C4-2B (cell line): ENCODE data around the gene B3GNT5.

Experiments
- ZFX ChIP-seq: fragments of 450-650 bp; IDR thresholded peaks from 2 replicates; pipeline ENCODE4 v1.6.1; 2017
- TF ChIP-seq, protein P1 (sequence below): fragments of 450-650 bp; conservative IDR thresholded peaks from 2 replicates; pipeline ENCODE4 v1.5.1; 2017; ENCODE audit warnings: mild to moderate bottlenecking

DNA sequence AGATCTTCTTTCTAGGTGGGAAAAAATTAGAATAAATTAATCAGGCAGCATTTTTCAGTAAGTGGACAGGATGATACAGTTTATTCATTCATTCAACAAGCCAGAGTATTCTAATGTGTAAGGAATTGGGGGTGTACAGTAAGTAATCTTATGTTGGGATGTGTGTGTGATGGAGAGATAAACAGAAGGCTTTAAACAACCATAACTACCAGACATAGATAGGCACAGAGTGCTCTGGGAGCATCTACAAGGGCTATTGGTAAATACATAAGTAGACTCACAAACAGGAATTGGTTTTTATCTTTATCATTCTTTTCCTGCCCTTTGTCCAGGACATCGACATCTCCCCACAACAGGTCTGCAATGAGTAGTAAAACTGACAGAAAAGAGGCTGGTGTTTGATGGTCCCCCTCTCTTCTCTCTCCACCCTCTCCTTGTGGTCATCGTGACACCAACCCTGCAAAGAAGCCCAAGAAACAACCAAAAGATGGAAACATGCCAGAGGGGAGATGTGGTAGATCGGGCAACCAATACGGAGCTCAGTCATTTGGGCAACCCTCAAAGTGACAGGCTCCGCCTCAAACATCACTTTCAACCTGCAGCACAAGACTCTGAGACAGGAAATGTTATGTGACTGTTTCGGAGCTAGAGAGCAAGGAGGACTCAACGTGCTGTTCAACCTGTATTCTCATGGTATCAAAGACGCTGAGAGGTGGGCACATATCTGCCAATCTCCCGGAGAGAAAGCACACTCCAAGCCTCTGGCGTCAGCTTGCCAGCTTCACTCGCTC, 28.7 kb upstream of the B3GNT5 start:
- TF ChIP-seq, protein P1, sequence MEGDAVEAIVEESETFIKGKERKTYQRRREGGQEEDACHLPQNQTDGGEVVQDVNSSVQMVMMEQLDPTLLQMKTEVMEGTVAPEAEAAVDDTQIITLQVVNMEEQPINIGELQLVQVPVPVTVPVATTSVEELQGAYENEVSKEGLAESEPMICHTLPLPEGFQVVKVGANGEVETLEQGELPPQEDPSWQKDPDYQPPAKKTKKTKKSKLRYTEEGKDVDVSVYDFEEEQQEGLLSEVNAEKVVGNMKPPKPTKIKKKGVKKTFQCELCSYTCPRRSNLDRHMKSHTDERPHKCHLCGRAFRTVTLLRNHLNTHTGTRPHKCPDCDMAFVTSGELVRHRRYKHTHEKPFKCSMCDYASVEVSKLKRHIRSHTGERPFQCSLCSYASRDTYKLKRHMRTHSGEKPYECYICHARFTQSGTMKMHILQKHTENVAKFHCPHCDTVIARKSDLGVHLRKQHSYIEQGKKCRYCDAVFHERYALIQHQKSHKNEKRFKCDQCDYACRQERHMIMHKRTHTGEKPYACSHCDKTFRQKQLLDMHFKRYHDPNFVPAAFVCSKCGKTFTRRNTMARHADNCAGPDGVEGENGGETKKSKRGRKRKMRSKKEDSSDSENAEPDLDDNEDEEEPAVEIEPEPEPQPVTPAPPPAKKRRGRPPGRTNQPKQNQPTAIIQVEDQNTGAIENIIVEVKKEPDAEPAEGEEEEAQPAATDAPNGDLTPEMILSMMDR = no peak
- TF ChIP-seq ZFX = no peak
